Activated naive CD4-positive, alpha-beta T cell treated with anti-CD3 and anti-CD28 coated beads for 36 hours (primary cell): Measurements from ENCODE around the gene PADI6. TPM values are rescaled to one million over a fixed set of nuclear protein-coding genes. Genes with fewer than 3 reads are reported as not detected.

ENCODE experiments used
- CTCF ChIA-PET: fragments of 350-600 bp; sonication (Branson Sonifier 250); formaldehyde crosslinking; loops from one replicate; lab custom pipeline; 2021; ENCODE audit warnings: antibody characterized with exemption; lab: Charles Lee
- DNase-seq: peaks from one replicate; pipeline ENCODE4 v3.0.0-alpha.2; 2020
- H3K27ac Mint-ChIP-seq: one replicate; pipeline ENCODE4 v1.8.0; 2021; ENCODE audit warnings: mild to moderate bottlenecking, mixed read lengths
- H3K27me3 Mint-ChIP-seq: one replicate; pipeline ENCODE4 v1.8.0; 2021; ENCODE audit warnings: low read depth, mixed read lengths
- H3K36me3 Mint-ChIP-seq: one replicate; pipeline ENCODE4 v1.8.0; 2021; ENCODE audit warnings: low read depth, mixed read lengths
- H3K4me1 Mint-ChIP-seq: one replicate; pipeline ENCODE4 v1.8.0; 2021; ENCODE audit warnings: low read depth, mixed read lengths
- H3K4me3 Mint-ChIP-seq: one replicate; pipeline ENCODE4 v1.8.0; 2021; ENCODE audit warnings: mild to moderate bottlenecking, moderate library complexity, mixed read lengths
- H3K9me3 Mint-ChIP-seq: one replicate; pipeline ENCODE4 v1.8.0; 2021; ENCODE audit warnings: mixed read lengths
- intact Hi-C: fragments of 100-400 bp; cut with micrococcal nuclease; formaldehyde crosslinking; loops from one replicate; pipeline ENCODE4 v1.15.1; 2023
- total RNA-seq, 2 experiments: library from RNA; stranded (reverse); gene quantifications; one replicate each; pipeline ENCODE4 v1.2.3, GENCODE V29; 2021

The PADI6 gene
- total RNA-seq, 2 experiments from 2014 or later: not detected

- intact Hi-C loops: no loop called here
- H3K27ac Mint-ChIP-seq: no peak overlapping the region
- H3K4me1 Mint-ChIP-seq: peaks cover 52% of the 10 kb centered on the region
Observed at GRCh38 chr1:17433261-17433660, 61.3 kb downstream of the PADI6 start.

GRCh38 chr1:17434016-17434415, 62.0 kb downstream of the PADI6 start:
- H3K27me3 Mint-ChIP-seq: no peaks in the 10 kb centered on the region
- H3K4me1 Mint-ChIP-seq: peaks cover 52% of the 10 kb centered on the region
- CTCF ChIA-PET: interaction anchor here (1.1 kb wide), 1 partner anchor 13 kb away, joined by 3 read pairs; no protein-coding TSS in a partner anchor
- no peak overlapping the region for H3K4me3 Mint-ChIP-seq
- H3K36me3 Mint-ChIP-seq: peaks cover 54% of the 10 kb centered on the region
- no peak overlapping the region for H3K27ac Mint-ChIP-seq
- intact Hi-C loops: no loop called here
- H3K9me3 Mint-ChIP-seq: no peaks in the 10 kb centered on the region
- DNase-seq: no peak

More at GRCh38 chr1:17433261-17433660, 61.3 kb downstream of the PADI6 start:
- CTCF ChIA-PET: interaction anchor here (1.2 kb wide), 1 partner anchor 16 kb away, joined by 3 read pairs; no protein-coding TSS in a partner anchor
- Mint-ChIP-seq H3K36me3 (peaks cover 57% of the 10 kb centered on the region), H3K9me3 (no peaks in the 10 kb centered on the region), H3K27me3 (no peaks in the 10 kb centered on the region), H3K4me3 (no peak overlapping the region)
- no peak for DNase-seq

- intact Hi-C loops: no loop called here
- H3K27ac Mint-ChIP-seq: peak overlapping the region; percentile 79
- no peaks in the 10 kb centered on the region for H3K27me3 Mint-ChIP-seq
- H3K4me1 Mint-ChIP-seq: peaks cover 48% of the 10 kb centered on the region
- no peak overlapping the region for H3K4me3 Mint-ChIP-seq
- CTCF ChIA-PET: interaction anchor here (1.1 kb wide), 1 partner anchor 14 kb away, joined by 3 read pairs; no protein-coding TSS in a partner anchor
- no peaks in the 10 kb centered on the region for H3K9me3 Mint-ChIP-seq
- peaks cover 52% of the 10 kb centered on the region for H3K36me3 Mint-ChIP-seq
- DNase-seq: no peak
Observed at GRCh38 chr1:17434601-17435000, 62.6 kb downstream of the PADI6 start.

GRCh38 chr1:17436380-17437174, 64.6 kb downstream of the PADI6 start:
- Mint-ChIP-seq H3K27ac (peak overlapping the region; percentile 69), H3K4me3 (peak overlapping the region; percentile 75), H3K4me1 (peaks cover 54% of the 10 kb centered on the region), H3K9me3 (no peaks in the 10 kb centered on the region), H3K36me3 (peaks cover 47% of the 10 kb centered on the region), H3K27me3 (no peaks in the 10 kb centered on the region)
- intact Hi-C loops: loop anchor here (2.0 to 5.0 kb wide), 3 partner anchors 382 to 1521 kb away; partner anchors contain the start of genes IFFO2 and SDHB
- CTCF ChIA-PET: interaction anchor here (1.3 kb wide), 1 partner anchor 16 kb away, joined by 3 read pairs; no protein-coding TSS in a partner anchor
- DNase-seq: no peak

- H3K36me3 Mint-ChIP-seq: peaks cover 41% of the 10 kb centered on the region
- H3K4me1 Mint-ChIP-seq: peaks cover 54% of the 10 kb centered on the region
Observed at GRCh38 chr1:17437260-17437579, 65.2 kb downstream of the PADI6 start.

GRCh38 chr1:17437580-17438317, 65.8 kb downstream of the PADI6 start:
- Mint-ChIP-seq H3K36me3 (peaks cover 37% of the 10 kb centered on the region), H3K27ac (peak overlapping the region; percentile 69), H3K4me1 (peaks cover 52% of the 10 kb centered on the region), H3K9me3 (no peaks in the 10 kb centered on the region), H3K27me3 (no peaks in the 10 kb centered on the region), H3K4me3 (peak overlapping the region; percentile 75)
- intact Hi-C loops: loop anchor here (2.0 to 5.0 kb wide), 3 partner anchors 383 to 1520 kb away; partner anchors contain the start of genes IFFO2 and SDHB
- DNase-seq: peak; percentile 50
- CTCF ChIA-PET: no interaction called here

More at GRCh38 chr1:17437260-17437579, 65.2 kb downstream of the PADI6 start:
- peak overlapping the region; percentile 75 for H3K4me3 Mint-ChIP-seq
- H3K27me3 Mint-ChIP-seq: no peaks in the 10 kb centered on the region
- peak overlapping the region; percentile 69 for H3K27ac Mint-ChIP-seq
- CTCF ChIA-PET: no interaction called here
- intact Hi-C loops: loop anchor here (2.0 to 5.0 kb wide), 3 partner anchors 382 to 1520 kb away; partner anchors contain the start of genes IFFO2 and SDHB
- DNase-seq: no peak
- no peaks in the 10 kb centered on the region for H3K9me3 Mint-ChIP-seq

- DNase-seq: peak; percentile 83
- Mint-ChIP-seq H3K27me3 (no peaks in the 10 kb centered on the region), H3K9me3 (no peaks in the 10 kb centered on the region), H3K27ac (peak overlapping the region; percentile 97), H3K36me3 (peaks cover 35% of the 10 kb centered on the region), H3K4me3 (peak overlapping the region; percentile 94), H3K4me1 (peaks cover 50% of the 10 kb centered on the region)
- CTCF ChIA-PET: interaction anchor here (0.6 to 0.7 kb wide), 2 partner anchors 18 to 210 kb away, joined by 3 to 6 read pairs; no protein-coding TSS in a partner anchor
- intact Hi-C loops: loop anchor here (5.0 kb wide), 2 partner anchors 526 to 1519 kb away; partner anchors contain the start of gene IFFO2
Observed at GRCh38 chr1:17438318-17439249, 66.6 kb downstream of the PADI6 start.

- peaks cover 29% of the 10 kb centered on the region for H3K36me3 Mint-ChIP-seq
- intact Hi-C loops: loop anchor here (2.0 to 5.0 kb wide), 3 partner anchors 19 to 1518 kb away; partner anchors contain the start of gene IFFO2
- DNase-seq: peak; percentile 67
- H3K4me1 Mint-ChIP-seq: peaks cover 44% of the 10 kb centered on the region
- H3K27ac Mint-ChIP-seq: peak within 1 kb of the TSS; percentile 97
- no peaks in the 10 kb centered on the region for H3K9me3 Mint-ChIP-seq
- CTCF ChIA-PET: interaction anchor here (0.6 to 1.0 kb wide), 7 partner anchors 13 to 1897 kb away, joined by 3 to 6 read pairs (median 4); no protein-coding TSS in a partner anchor
- peak within 1 kb of the TSS; percentile 94 for H3K4me3 Mint-ChIP-seq
- H3K27me3 Mint-ChIP-seq: no peaks in the 10 kb centered on the region
Observed at GRCh38 chr1:17439250-17440073, 67.5 kb downstream of the PADI6 start, which contains the start of gene RCC2. TSS of gene RCC2 (minus strand) at chr1:17439677. CDS start at chr1:17438514, 1,163 bp downstream.

- intact Hi-C loops: loop anchor here (2.0 kb wide), 1 partner anchor 19 kb away; no protein-coding TSS in a partner anchor
- no peaks in the 10 kb centered on the region for H3K9me3 Mint-ChIP-seq
- peaks cover 23% of the 10 kb centered on the region for H3K36me3 Mint-ChIP-seq
- peak overlapping the region; percentile 78 for H3K4me3 Mint-ChIP-seq
- no peaks in the 10 kb centered on the region for H3K27me3 Mint-ChIP-seq
- DNase-seq: peak; percentile 8
- CTCF ChIA-PET: interaction anchor here (0.6 to 1.0 kb wide), 4 partner anchors 12 to 1572 kb away, joined by 3 to 4 read pairs (median 4); no protein-coding TSS in a partner anchor
- peaks cover 36% of the 10 kb centered on the region for H3K4me1 Mint-ChIP-seq
- peak overlapping the region; percentile 86 for H3K27ac Mint-ChIP-seq
Observed at GRCh38 chr1:17440074-17440826, 68.3 kb downstream of the PADI6 start.

GRCh38 chr1:17440827-17441168, 68.8 kb downstream of the PADI6 start:
- Mint-ChIP-seq H3K36me3 (peaks cover 19% of the 10 kb centered on the region), H3K27me3 (no peaks in the 10 kb centered on the region), H3K4me3 (peak overlapping the region; percentile 78), H3K27ac (peak overlapping the region; percentile 86), H3K4me1 (peaks cover 32% of the 10 kb centered on the region), H3K9me3 (no peaks in the 10 kb centered on the region)
- no peak for DNase-seq
- CTCF ChIA-PET: interaction anchor here (0.8 kb wide), 1 partner anchor 476 kb away, joined by 3 read pairs; no protein-coding TSS in a partner anchor
- intact Hi-C loops: loop anchor here (2.0 kb wide), 1 partner anchor 20 kb away; no protein-coding TSS in a partner anchor
